HT1080 (cell line): ENCODE measurements around the gene LIPM. TPM values are rescaled to one million over a fixed set of nuclear protein-coding genes. Genes with fewer than 3 reads are reported as not detected.

Experiments
- total RNA-seq: library from RNA; depleted of rRNA; stranded (reverse); fragments of >200 nt; shearing (Covaris generic); gene quantifications from 2 replicates; pipeline ENCODE4 v1.2.3, GENCODE V29; 2014; rRNA removed

The LIPM gene
- total RNA-seq, 1 experiment from 2014 or later = not detected

Other genes with a start within 250 kb of the LIPM start
- gene RNLS, start 219.4 kb upstream of the LIPM start, total RNA-seq = 0.21 TPM in 1 of 2 replicates, not detected in the other
- gene LIPJ, start 216.0 kb upstream of the LIPM start, total RNA-seq = not detected in 2 replicates
- gene LIPF, start 138.3 kb upstream of the LIPM start, total RNA-seq = not detected in 2 replicates
- gene LIPK, start 96.5 kb upstream of the LIPM start, total RNA-seq = not detected in 2 replicates
- not detected in 2 replicates for gene LIPN, start 42.7 kb upstream of the LIPM start, total RNA-seq
- 0.16 and 0.87 TPM in 2 replicates for gene ANKRD22, start 49.1 kb downstream of the LIPM start, total RNA-seq
- gene STAMBPL1, start 77.5 kb downstream of the LIPM start, total RNA-seq = 33.5 and 41.5 TPM in 2 replicates
- 14.1 and 23.6 TPM in 2 replicates for gene ACTA2, start 150.0 kb downstream of the LIPM start, total RNA-seq
- 26.6 and 29.9 TPM in 2 replicates for gene FAS, start 188.1 kb downstream of the LIPM start, total RNA-seq